GM23338 (cell line): ENCODE measurements around the gene ADAM17.

ENCODE experiments used
- EZH2 ChIP-seq: fragments of 200-600 bp; sonication (generic); IDR thresholded peaks from one replicate; pipeline ENCODE4 v1.8.0; 2017; ENCODE audit warnings: antibody characterized with exemption, mild to moderate bottlenecking, low read depth; ENCODE audit not compliant: unreplicated experiment
- EZH2phosphoT487 ChIP-seq: fragments of 200-600 bp; sonication (generic); IDR thresholded peaks from one replicate; pipeline ENCODE4 v1.8.1; 2018; ENCODE audit warnings: antibody characterized with exemption; ENCODE audit not compliant: unreplicated experiment
- JUNB ChIP-seq: IDR thresholded peaks from one replicate; pipeline ENCODE4 v1.6.1; 2016; ENCODE audit warnings: antibody characterized with exemption; ENCODE audit not compliant: unreplicated experiment
- POLR2AphosphoS5 ChIP-seq: IDR thresholded peaks from 2 replicates; pipeline ENCODE4 v1.6.1; 2016; ENCODE audit warnings: antibody characterized with exemption, low read depth
- ZNF331 ChIP-seq: fragments of 250-450 bp; sonication (Bioruptor Pico); IDR thresholded peaks from 2 replicates; pipeline ENCODE4 v1.5.0; 2020; ENCODE audit warnings: low read depth, mild to moderate bottlenecking, moderate library complexity
- TF ChIP-seq, protein P1 (sequence below), 2 experiments: fragments of 200-600 bp in 1 of 2; sonication (generic) in 1 of 2; conservative IDR thresholded peaks; 2 replicates each; pipeline versions ENCODE4 v1.5.1 to v1.6.1; 2016 to 2017; ENCODE audit warnings: antibody characterized with exemption in 2 of 2, low read depth in 2 of 2, mild to moderate bottlenecking in 2 of 2, moderate library complexity in 1 of 2
- TF ChIP-seq, protein P2 (sequence below): IDR thresholded peaks from one replicate; pipeline ENCODE4 v1.6.1; 2018; ENCODE audit warnings: antibody characterized with exemption; ENCODE audit not compliant: unreplicated experiment

DNA sequence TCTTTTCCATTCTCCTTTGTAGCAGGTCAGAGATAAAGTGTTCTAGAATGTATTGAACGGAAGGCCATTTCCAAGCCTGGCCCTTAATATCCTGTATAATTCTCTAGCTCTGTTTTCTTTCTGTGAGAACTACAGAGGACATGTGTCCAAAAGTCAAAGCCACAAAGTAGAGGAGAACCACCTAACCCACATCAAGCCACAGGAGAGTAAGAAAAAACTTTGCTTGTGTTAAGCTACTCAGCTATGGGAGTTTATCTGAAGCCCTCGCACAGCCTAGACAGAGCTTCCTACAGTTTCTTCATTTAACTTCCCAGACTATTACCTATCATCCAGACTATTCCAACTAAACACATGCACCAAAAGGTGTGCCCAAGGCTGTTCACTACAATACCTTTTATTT, 22.0 kb downstream of the ADAM17 start:
- TF ChIP-seq, protein P1, sequence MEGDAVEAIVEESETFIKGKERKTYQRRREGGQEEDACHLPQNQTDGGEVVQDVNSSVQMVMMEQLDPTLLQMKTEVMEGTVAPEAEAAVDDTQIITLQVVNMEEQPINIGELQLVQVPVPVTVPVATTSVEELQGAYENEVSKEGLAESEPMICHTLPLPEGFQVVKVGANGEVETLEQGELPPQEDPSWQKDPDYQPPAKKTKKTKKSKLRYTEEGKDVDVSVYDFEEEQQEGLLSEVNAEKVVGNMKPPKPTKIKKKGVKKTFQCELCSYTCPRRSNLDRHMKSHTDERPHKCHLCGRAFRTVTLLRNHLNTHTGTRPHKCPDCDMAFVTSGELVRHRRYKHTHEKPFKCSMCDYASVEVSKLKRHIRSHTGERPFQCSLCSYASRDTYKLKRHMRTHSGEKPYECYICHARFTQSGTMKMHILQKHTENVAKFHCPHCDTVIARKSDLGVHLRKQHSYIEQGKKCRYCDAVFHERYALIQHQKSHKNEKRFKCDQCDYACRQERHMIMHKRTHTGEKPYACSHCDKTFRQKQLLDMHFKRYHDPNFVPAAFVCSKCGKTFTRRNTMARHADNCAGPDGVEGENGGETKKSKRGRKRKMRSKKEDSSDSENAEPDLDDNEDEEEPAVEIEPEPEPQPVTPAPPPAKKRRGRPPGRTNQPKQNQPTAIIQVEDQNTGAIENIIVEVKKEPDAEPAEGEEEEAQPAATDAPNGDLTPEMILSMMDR (conservative IDR thresholded peaks at IDR 0.05; ENCODE audit: low read depth in 2 of 2): no peak
- TF ChIP-seq JUNB (no peak), EZH2phosphoT487 (no peak), EZH2 (no peak), ZNF331 (CRISPR knock-in tag) (no peak), POLR2AphosphoS5 (no peak)
- TF ChIP-seq, protein P2, sequence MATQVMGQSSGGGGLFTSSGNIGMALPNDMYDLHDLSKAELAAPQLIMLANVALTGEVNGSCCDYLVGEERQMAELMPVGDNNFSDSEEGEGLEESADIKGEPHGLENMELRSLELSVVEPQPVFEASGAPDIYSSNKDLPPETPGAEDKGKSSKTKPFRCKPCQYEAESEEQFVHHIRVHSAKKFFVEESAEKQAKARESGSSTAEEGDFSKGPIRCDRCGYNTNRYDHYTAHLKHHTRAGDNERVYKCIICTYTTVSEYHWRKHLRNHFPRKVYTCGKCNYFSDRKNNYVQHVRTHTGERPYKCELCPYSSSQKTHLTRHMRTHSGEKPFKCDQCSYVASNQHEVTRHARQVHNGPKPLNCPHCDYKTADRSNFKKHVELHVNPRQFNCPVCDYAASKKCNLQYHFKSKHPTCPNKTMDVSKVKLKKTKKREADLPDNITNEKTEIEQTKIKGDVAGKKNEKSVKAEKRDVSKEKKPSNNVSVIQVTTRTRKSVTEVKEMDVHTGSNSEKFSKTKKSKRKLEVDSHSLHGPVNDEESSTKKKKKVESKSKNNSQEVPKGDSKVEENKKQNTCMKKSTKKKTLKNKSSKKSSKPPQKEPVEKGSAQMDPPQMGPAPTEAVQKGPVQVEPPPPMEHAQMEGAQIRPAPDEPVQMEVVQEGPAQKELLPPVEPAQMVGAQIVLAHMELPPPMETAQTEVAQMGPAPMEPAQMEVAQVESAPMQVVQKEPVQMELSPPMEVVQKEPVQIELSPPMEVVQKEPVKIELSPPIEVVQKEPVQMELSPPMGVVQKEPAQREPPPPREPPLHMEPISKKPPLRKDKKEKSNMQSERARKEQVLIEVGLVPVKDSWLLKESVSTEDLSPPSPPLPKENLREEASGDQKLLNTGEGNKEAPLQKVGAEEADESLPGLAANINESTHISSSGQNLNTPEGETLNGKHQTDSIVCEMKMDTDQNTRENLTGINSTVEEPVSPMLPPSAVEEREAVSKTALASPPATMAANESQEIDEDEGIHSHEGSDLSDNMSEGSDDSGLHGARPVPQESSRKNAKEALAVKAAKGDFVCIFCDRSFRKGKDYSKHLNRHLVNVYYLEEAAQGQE: no peak
